SK-N-SH (cell line): Measurements from ENCODE around the gene PAPPA2. TPM values are rescaled to one million over a fixed set of nuclear protein-coding genes. Genes with fewer than 3 reads are reported as not detected.

Source experiments
- CTCF ChIA-PET: fragments of 300-600, 350-600 bp; formaldehyde crosslinking; extraction: SDS; loops from one replicate; lab custom pipeline; 2021; lab: Yijun Ruan, JAX
- POLR2A ChIA-PET: fragments of 350-600 bp; sonication (Branson Sonifier 250); formaldehyde crosslinking; extraction: SDS; loops from one replicate; lab custom pipeline; 2020; ENCODE audit warnings: antibody characterized with exemption, inconsistent platforms; lab: Yijun Ruan, JAX
- DNase-seq: peaks from one replicate; pipeline ENCODE4 v3.0.0; 2012
- H2AFZ ChIP-seq: fragments of 200-600 bp; sonication (generic); 2 replicates; pipeline ENCODE4 v1.8.1; 2016; ENCODE audit warnings: antibody characterized with exemption, mild to moderate bottlenecking, low read depth
- H3F3A ChIP-seq: fragments of 200-600 bp; sonication (generic); replicated peaks from 2 replicates; pipeline ENCODE3; 2016; ENCODE audit warnings: antibody characterized with exemption, mild to moderate bottlenecking; ENCODE audit not compliant: insufficient read depth
- H3K27ac ChIP-seq, 2 experiments: fragments of 200-500 bp in 1 of 2; fragments of 200-600 bp in 1 of 2; sonication (Bioruptor generic) in 1 of 2; sonication (generic), shearing (Covaris generic) in 1 of 2; 2 replicates each; pipeline versions ENCODE4 v1.5.1 to v1.6.1; 2014 to 2016; ENCODE audit warnings: low read depth in 2 of 2, inconsistent platforms in 1 of 2, low read length in 1 of 2, mild to moderate bottlenecking in 1 of 2, mixed read lengths in 1 of 2
- H3K27me3 ChIP-seq: fragments of 200-600 bp; sonication (generic), shearing (Covaris generic); 2 replicates; pipeline ENCODE4 v1.6.1; 2016; ENCODE audit warnings: mixed run types; ENCODE audit not compliant: insufficient read depth
- H3K36me3 ChIP-seq, 2 experiments: fragments of 200-500 bp in 1 of 2; fragments of 200-600 bp in 1 of 2; sonication (Bioruptor generic) in 1 of 2; sonication (generic) in 1 of 2; replicated peaks in 1 of 2; 2 replicates each; pipeline versions ENCODE3 to v1.5.1; 2014 to 2016; ENCODE audit warnings: low read length in 1 of 2, mild to moderate bottlenecking in 1 of 2; ENCODE audit not compliant: insufficient read depth in 2 of 2, control insufficient read depth in 1 of 2
- H3K4me1 ChIP-seq, 2 experiments: fragments of 200-500 bp in 1 of 2; fragments of 200-600 bp in 1 of 2; sonication (Bioruptor generic) in 1 of 2; sonication (generic), shearing (Covaris generic) in 1 of 2; 2 replicates each; pipeline versions ENCODE4 v1.5.1 to v1.6.1; 2014 to 2016; ENCODE audit warnings: low read depth in 1 of 2, low read length in 1 of 2, mixed run types in 1 of 2; ENCODE audit not compliant: insufficient read depth in 2 of 2, control insufficient read depth in 1 of 2
- H3K4me2 ChIP-seq: fragments of 200-600 bp; sonication (generic), shearing (Covaris generic); 2 replicates; pipeline ENCODE4 v1.6.1; 2017; ENCODE audit warnings: mixed run types
- H3K4me3 ChIP-seq, 2 experiments: fragments of 200-500 bp in 1 of 2; fragments of 200-600 bp in 1 of 2; sonication (Bioruptor generic) in 1 of 2; sonication (generic), shearing (Covaris generic) in 1 of 2; 2 replicates each; pipeline versions ENCODE4 v1.5.1 to v1.8.1; 2014 to 2016; ENCODE audit warnings: low read depth in 2 of 2, inconsistent platforms in 1 of 2, low read length in 1 of 2, mild to moderate bottlenecking in 1 of 2, mixed read lengths in 1 of 2, moderate library complexity in 1 of 2
- H3K79me2 ChIP-seq: fragments of 200-600 bp; sonication (generic); 2 replicates; pipeline ENCODE4 v1.8.1; 2017; ENCODE audit warnings: mild to moderate bottlenecking; ENCODE audit not compliant: insufficient read depth
- H3K9ac ChIP-seq: fragments of 200-600 bp; sonication (generic); 2 replicates; pipeline ENCODE4 v1.6.1; 2017; ENCODE audit warnings: mixed run types
- H3K9me2 ChIP-seq: fragments of 200-600 bp; sonication (generic); 2 replicates; pipeline ENCODE4 v1.6.1; 2017; ENCODE audit warnings: mixed run types
- H3K9me3 ChIP-seq: fragments of 200-600 bp; sonication (generic); 2 replicates; pipeline ENCODE4 v1.6.1; 2017; ENCODE audit warnings: mixed run types, mild to moderate bottlenecking, moderate library complexity
- H4K20me1 ChIP-seq: fragments of 200-600 bp; sonication (generic); 2 replicates; pipeline ENCODE4 v1.6.1; 2017; ENCODE audit warnings: mild to moderate bottlenecking, mixed run types; ENCODE audit not compliant: insufficient read depth
- CHD2 ChIP-seq: fragments of 150-350 bp; IDR thresholded peaks from 2 replicates; pipeline ENCODE4 v1.6.1; 2018; ENCODE audit warnings: low read length; ENCODE audit not compliant: partially characterized antibody
- ELF1 ChIP-seq: IDR thresholded peaks from 2 replicates; pipeline ENCODE4 v1.4.0; 2012
- FOSL2 ChIP-seq: IDR thresholded peaks from 2 replicates; pipeline ENCODE4 v1.4.0; 2012; ENCODE audit warnings: low read depth, mild to moderate bottlenecking, moderate library complexity, borderline replicate concordance
- GATA2 ChIP-seq: sonication (generic); formaldehyde crosslinking; IDR thresholded peaks from 2 replicates; pipeline ENCODE4 v1.5.0; 2020; ENCODE audit warnings: mild to moderate bottlenecking, missing genetic modification reagents
- MEF2A ChIP-seq: IDR thresholded peaks from 2 replicates; pipeline ENCODE4 v1.4.0; 2012; ENCODE audit warnings: low read depth, borderline replicate concordance
- MXI1 ChIP-seq: IDR thresholded peaks from 2 replicates; pipeline ENCODE4 v1.6.1; 2012; ENCODE audit warnings: mild to moderate bottlenecking, low read depth, low read length, improper control_type of control experiment
- NRF1 ChIP-seq: IDR thresholded peaks from 2 replicates; pipeline ENCODE4 v1.6.1; 2012; ENCODE audit warnings: low read depth, mild to moderate bottlenecking, low read length
- RAD21 ChIP-seq: IDR thresholded peaks from 2 replicates; pipeline ENCODE4 v1.6.1; 2012; ENCODE audit warnings: mild to moderate bottlenecking, low read length
- TAF1 ChIP-seq: IDR thresholded peaks from 2 replicates; pipeline ENCODE4 v1.6.1; 2012; ENCODE audit warnings: low read depth, mild to moderate bottlenecking, low read length, moderate library complexity, borderline replicate concordance
- TCF12 ChIP-seq: IDR thresholded peaks from 2 replicates; pipeline ENCODE4 v1.4.0; 2012
- WGBS: methylation state at CpG from one replicate; pipeline ENCODE4 v1.1.6; 2017; ENCODE audit warnings: low lambda C conversion rate; 5-methylcytosine and 5-hydroxymethylcytosine counted together
- polyA plus RNA-seq, 3 experiments: library from polyadenylated mRNA; depleted of rRNA; stranded (reverse); fragments of >200 nt; gene quantifications; 2 replicates each; pipeline ENCODE4 v1.2.3, GENCODE V29; 2012
- TF ChIP-seq, protein P1 (sequence below): fragments of 200-600 bp; sonication (generic); IDR thresholded peaks from 2 replicates; pipeline ENCODE4 v1.6.1; 2017; ENCODE audit warnings: antibody characterized with exemption, mild to moderate bottlenecking, moderate library complexity
- TF ChIP-seq, protein P2 (sequence below): IDR thresholded peaks from 2 replicates; pipeline ENCODE4 v1.6.1; 2012; ENCODE audit warnings: mild to moderate bottlenecking, low read depth, low read length, moderate library complexity
- TF ChIP-seq, protein P3 (sequence below): fragments of 150-350 bp; IDR thresholded peaks from 2 replicates; pipeline ENCODE4 v1.6.1; 2016; ENCODE audit warnings: mild to moderate bottlenecking, low read depth, low read length

The PAPPA2 gene
- polyA plus RNA-seq, 1 of the 3 experiments (the other 2 are of a cell fraction) = 0.02 TPM

DNA sequence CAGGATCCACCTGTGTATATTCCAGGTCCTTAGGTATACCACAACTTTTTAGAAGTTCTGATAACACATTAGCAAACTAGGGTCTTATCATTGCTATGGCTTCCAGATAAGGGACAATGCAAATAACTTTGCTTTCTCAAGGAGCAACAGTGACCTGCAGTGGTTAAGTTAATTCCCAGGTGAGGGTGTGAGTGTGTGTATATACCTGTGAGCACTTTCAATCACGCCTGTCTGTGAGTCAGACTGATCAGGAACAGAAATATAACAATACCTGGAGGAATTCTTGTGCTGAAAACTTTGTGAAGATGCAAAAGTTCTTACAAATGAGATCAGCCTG lies 317.0 kb downstream of the PAPPA2 start (continued):
- TF ChIP-seq, protein P1, sequence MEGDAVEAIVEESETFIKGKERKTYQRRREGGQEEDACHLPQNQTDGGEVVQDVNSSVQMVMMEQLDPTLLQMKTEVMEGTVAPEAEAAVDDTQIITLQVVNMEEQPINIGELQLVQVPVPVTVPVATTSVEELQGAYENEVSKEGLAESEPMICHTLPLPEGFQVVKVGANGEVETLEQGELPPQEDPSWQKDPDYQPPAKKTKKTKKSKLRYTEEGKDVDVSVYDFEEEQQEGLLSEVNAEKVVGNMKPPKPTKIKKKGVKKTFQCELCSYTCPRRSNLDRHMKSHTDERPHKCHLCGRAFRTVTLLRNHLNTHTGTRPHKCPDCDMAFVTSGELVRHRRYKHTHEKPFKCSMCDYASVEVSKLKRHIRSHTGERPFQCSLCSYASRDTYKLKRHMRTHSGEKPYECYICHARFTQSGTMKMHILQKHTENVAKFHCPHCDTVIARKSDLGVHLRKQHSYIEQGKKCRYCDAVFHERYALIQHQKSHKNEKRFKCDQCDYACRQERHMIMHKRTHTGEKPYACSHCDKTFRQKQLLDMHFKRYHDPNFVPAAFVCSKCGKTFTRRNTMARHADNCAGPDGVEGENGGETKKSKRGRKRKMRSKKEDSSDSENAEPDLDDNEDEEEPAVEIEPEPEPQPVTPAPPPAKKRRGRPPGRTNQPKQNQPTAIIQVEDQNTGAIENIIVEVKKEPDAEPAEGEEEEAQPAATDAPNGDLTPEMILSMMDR = no peak
- TF ChIP-seq TAF1 (no peak), MXI1 (no peak)

DNA sequence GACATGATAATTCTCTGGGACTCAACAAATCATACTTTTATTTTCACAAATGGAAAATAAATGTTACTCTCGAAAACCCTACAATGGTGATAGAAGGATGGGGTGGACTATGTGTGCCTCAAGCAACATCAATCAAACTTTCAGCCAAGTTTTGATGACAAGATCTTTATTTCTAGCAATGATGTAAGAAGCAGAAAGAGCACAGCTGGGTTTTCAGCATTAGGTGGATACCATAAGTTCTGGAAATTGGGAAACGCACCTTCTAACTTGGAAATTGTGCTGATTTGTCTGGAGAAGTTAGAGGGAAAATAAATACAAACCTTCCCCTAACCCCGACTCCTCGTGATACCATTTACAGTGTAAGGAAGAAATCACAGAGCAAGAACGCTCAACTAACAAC lies 320.3 kb downstream of the PAPPA2 start:
- WGBS = 31% methylated on average over 5 of the region's 5 CpGs
- Histone ChIP-seq H3K9ac (no peak overlapping the region), H3F3A (no peaks in the 10 kb centered on the region), H3K27me3 (no peaks in the 10 kb centered on the region), H3K4me2 (no peak overlapping the region), H3K9me2 (no peaks in the 10 kb centered on the region), H4K20me1 (no peaks in the 10 kb centered on the region), H2AFZ (no peak overlapping the region), H3K4me3 (no peak overlapping the region), H3K9me3 (no peaks in the 10 kb centered on the region), H3K27ac (no peak overlapping the region), H3K4me1 (peaks cover 0 to 6% of the 10 kb centered on the region in 2 experiments; a peak in 2 of 4 replicates), H3K79me2 (no peaks in the 10 kb centered on the region), H3K36me3 (no peaks in the 10 kb centered on the region)
- TF ChIP-seq MXI1 = no peak
- no peak for TF ChIP-seq CHD2
- ChIA-PET CTCF (no interaction called here), POLR2A (no interaction called here)
- DNase-seq = no peak

DNA sequence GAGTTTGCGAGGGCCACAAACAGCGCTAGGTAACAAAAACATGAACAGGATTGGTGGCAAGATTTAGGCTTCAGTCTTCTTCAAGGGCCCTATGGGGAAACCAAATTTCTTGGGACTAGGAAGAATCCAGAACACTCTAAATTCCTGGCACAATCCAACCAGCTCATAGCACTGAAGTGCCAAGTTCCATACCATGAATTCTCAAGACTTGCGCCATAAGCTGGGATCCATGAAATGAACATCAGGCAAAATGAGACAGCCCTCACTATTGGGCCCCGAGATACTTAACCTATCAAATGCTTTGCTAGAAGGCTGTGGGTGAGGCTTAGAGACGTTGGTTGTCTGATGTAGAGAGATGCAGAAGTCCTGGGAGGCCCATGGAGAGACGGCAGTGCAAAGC lies 322.1 kb downstream of the PAPPA2 start:
- POLR2A ChIA-PET = no interaction called here
- H3K27me3 ChIP-seq = no peaks in the 10 kb centered on the region
- no peaks in the 10 kb centered on the region for H3K9me2 ChIP-seq
- no peaks in the 10 kb centered on the region for H3F3A ChIP-seq
- H3K4me3 ChIP-seq = no peak overlapping the region
- CTCF ChIA-PET = no interaction called here
- TF ChIP-seq ELF1 = no peak
- TF ChIP-seq MEF2A = no peak
- TF ChIP-seq NRF1 = no peak
- TF ChIP-seq RAD21 = no peak
- TF ChIP-seq, protein P2, sequence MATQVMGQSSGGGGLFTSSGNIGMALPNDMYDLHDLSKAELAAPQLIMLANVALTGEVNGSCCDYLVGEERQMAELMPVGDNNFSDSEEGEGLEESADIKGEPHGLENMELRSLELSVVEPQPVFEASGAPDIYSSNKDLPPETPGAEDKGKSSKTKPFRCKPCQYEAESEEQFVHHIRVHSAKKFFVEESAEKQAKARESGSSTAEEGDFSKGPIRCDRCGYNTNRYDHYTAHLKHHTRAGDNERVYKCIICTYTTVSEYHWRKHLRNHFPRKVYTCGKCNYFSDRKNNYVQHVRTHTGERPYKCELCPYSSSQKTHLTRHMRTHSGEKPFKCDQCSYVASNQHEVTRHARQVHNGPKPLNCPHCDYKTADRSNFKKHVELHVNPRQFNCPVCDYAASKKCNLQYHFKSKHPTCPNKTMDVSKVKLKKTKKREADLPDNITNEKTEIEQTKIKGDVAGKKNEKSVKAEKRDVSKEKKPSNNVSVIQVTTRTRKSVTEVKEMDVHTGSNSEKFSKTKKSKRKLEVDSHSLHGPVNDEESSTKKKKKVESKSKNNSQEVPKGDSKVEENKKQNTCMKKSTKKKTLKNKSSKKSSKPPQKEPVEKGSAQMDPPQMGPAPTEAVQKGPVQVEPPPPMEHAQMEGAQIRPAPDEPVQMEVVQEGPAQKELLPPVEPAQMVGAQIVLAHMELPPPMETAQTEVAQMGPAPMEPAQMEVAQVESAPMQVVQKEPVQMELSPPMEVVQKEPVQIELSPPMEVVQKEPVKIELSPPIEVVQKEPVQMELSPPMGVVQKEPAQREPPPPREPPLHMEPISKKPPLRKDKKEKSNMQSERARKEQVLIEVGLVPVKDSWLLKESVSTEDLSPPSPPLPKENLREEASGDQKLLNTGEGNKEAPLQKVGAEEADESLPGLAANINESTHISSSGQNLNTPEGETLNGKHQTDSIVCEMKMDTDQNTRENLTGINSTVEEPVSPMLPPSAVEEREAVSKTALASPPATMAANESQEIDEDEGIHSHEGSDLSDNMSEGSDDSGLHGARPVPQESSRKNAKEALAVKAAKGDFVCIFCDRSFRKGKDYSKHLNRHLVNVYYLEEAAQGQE = no peak
- no peak for TF ChIP-seq TAF1
- no peak for TF ChIP-seq CHD2
- TF ChIP-seq FOSL2 = no peak
- TF ChIP-seq GATA2 (CRISPR knock-in tag) = no peak
- no peak for TF ChIP-seq TCF12
- TF ChIP-seq, protein P3, sequence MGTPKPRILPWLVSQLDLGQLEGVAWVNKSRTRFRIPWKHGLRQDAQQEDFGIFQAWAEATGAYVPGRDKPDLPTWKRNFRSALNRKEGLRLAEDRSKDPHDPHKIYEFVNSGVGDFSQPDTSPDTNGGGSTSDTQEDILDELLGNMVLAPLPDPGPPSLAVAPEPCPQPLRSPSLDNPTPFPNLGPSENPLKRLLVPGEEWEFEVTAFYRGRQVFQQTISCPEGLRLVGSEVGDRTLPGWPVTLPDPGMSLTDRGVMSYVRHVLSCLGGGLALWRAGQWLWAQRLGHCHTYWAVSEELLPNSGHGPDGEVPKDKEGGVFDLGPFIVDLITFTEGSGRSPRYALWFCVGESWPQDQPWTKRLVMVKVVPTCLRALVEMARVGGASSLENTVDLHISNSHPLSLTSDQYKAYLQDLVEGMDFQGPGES = no peak
- H2AFZ ChIP-seq = no peak overlapping the region
- H3K36me3 ChIP-seq = no peaks in the 10 kb centered on the region
- H3K4me1 ChIP-seq = peaks cover 0 to 2% of the 10 kb centered on the region in 2 experiments; a peak in 1 of 4 replicates
- WGBS = 52% methylated on average over 6 of the region's 6 CpGs
- H3K9me3 ChIP-seq = no peaks in the 10 kb centered on the region
- H3K27ac ChIP-seq = no peak overlapping the region
- no peak for DNase-seq
- no peaks in the 10 kb centered on the region for H4K20me1 ChIP-seq
- no peak overlapping the region for H3K9ac ChIP-seq
- H3K79me2 ChIP-seq = no peaks in the 10 kb centered on the region
- no peak overlapping the region for H3K4me2 ChIP-seq
